HepG2 (cell line): ENCODE results near the gene SIGLEC8. TPM values are rescaled to one million over a fixed set of nuclear protein-coding genes. Genes with fewer than 3 reads are reported as not detected.

Source experiments
- ATAC-seq: fragments of 200-7000 bp; cut with Tn5 transposase; 3 replicates; pipeline ENCODE4 v1.9.1; 2020; ENCODE audit warnings: mild to moderate bottlenecking, moderate library complexity
- BruUV-seq: library from RNA; stranded (reverse); fragments of 400-500 nt; replicated peaks from 2 replicates; lab custom pipeline; 2021; lab: Mats Ljungman, UMichigan
- CTCF ChIA-PET: fragments of 300-600 bp; formaldehyde crosslinking; extraction: SDS; loops from one replicate; lab custom pipeline; 2021; ENCODE audit warnings: low total read pairs, inconsistent platforms, low intra/inter-chr PET ratio; lab: Yijun Ruan, JAX
- POLR2A ChIA-PET: fragments of 350-600 bp; sonication (Branson Sonifier 250); formaldehyde crosslinking; loops from one replicate; lab custom pipeline; 2020; ENCODE audit warnings: antibody characterized with exemption, inconsistent platforms; lab: Yijun Ruan, JAX
- DNase-seq: peaks from one replicate; pipeline ENCODE4 v3.0.0-alpha.2; 2015; ENCODE audit warnings: low spot score
- FAIRE-seq: peaks from 3 replicates; lab custom pipeline; 2011; peaks lifted over from hg19 to GRCh38; lab: Jason Lieb, UNC
- H2AFZ ChIP-seq: one replicate; pipeline ENCODE4 v1.6.1; 2011; ENCODE audit warnings: low read length, inconsistent platforms
- H3K27ac ChIP-seq: fragments of 300-600 bp; 3 replicates; pipeline ENCODE4 v1.8.0; 2011; ENCODE audit warnings: mixed run types, mild to moderate bottlenecking, mixed read lengths, low read length, inconsistent platforms; ENCODE audit not compliant: insufficient read depth; ENCODE audit errors: extremely low read length
- H3K27me3 ChIP-seq, 2 experiments: fragments of 200-600 bp in 1 of 2; 2 replicates in 1 of 2; 3 replicates in 1 of 2; pipeline versions ENCODE4 v1.6.0 to v1.8.0; 2011; ENCODE audit warnings: low read length in 2 of 2, mild to moderate bottlenecking in 2 of 2, moderate library complexity in 2 of 2, inconsistent platforms in 1 of 2; ENCODE audit not compliant: insufficient read depth in 2 of 2, control insufficient read depth in 1 of 2
- H3K36me3 ChIP-seq, 2 experiments: fragments of 200-600 bp in 1 of 2; replicated peaks in 1 of 2; 2 replicates in 1 of 2; 3 replicates in 1 of 2; pipeline versions ENCODE4 v1.5.1 to v1.8.0; 2011; ENCODE audit warnings: low read length in 2 of 2, inconsistent platforms in 1 of 2; ENCODE audit not compliant: insufficient read depth in 2 of 2, control insufficient read depth in 1 of 2
- H3K4me1 ChIP-seq: 2 replicates; pipeline ENCODE4 v1.5.1; 2012; ENCODE audit warnings: low read length, inconsistent platforms; ENCODE audit not compliant: insufficient read depth
- H3K4me2 ChIP-seq: 2 replicates; pipeline ENCODE4 v1.6.0; 2011; ENCODE audit warnings: low read depth, low read length, inconsistent platforms
- H3K4me3 ChIP-seq, 3 experiments: fragments of 200-600 bp in 1 of 3; sonication (generic), shearing (Covaris generic) in 1 of 3; replicated peaks in 1 of 3; 2 replicates each; pipeline ENCODE4 v1.5.1; 2011 to 2016; ENCODE audit warnings: low read length in 3 of 3, inconsistent platforms in 2 of 3, low read depth in 2 of 3, mild to moderate bottlenecking in 2 of 3, control low read depth in 1 of 3, mixed read lengths in 1 of 3; ENCODE audit not compliant: insufficient read depth in 1 of 3
- H3K79me2 ChIP-seq: one replicate; pipeline ENCODE4 v1.6.1; 2011; ENCODE audit warnings: low read length, inconsistent platforms; ENCODE audit not compliant: insufficient read depth
- H3K9ac ChIP-seq: 2 replicates; pipeline ENCODE4 v1.6.0; 2011; ENCODE audit warnings: mild to moderate bottlenecking, low read depth, low read length, inconsistent platforms; ENCODE audit not compliant: insufficient read depth
- H3K9me3 ChIP-seq: 2 replicates; pipeline ENCODE4 v1.5.1; 2012; ENCODE audit warnings: mild to moderate bottlenecking, low read length
- H4K20me1 ChIP-seq: 2 replicates; pipeline ENCODE4 v1.6.0; 2011; ENCODE audit warnings: inconsistent platforms, mild to moderate bottlenecking, low read length, moderate library complexity; ENCODE audit not compliant: insufficient read depth
- GTF3A ChIP-seq: sonication (generic); formaldehyde crosslinking; conservative IDR thresholded peaks from 2 replicates; pipeline ENCODE4 v1.4.0; 2020; ENCODE audit warnings: mild to moderate bottlenecking, missing genetic modification reagents
- HNRNPLL ChIP-seq: fragments of 200-400 bp; formaldehyde crosslinking; IDR thresholded peaks from 2 replicates; pipeline ENCODE4 v1.6.1; 2017; ENCODE audit warnings: mild to moderate bottlenecking, low read depth, low read length; ENCODE audit not compliant: poor library complexity, severe bottlenecking
- KLF13 ChIP-seq: sonication (generic); formaldehyde crosslinking; IDR thresholded peaks from 2 replicates; pipeline ENCODE4 v1.4.0; 2020; ENCODE audit warnings: mild to moderate bottlenecking, missing genetic modification reagents
- LBX2 ChIP-seq: sonication (generic); formaldehyde crosslinking; IDR thresholded peaks from 2 replicates; pipeline ENCODE4 v1.5.0; 2020; ENCODE audit warnings: missing genetic modification reagents, mild to moderate bottlenecking, borderline replicate concordance
- MEIS1 ChIP-seq: sonication (generic); formaldehyde crosslinking; IDR thresholded peaks from 2 replicates; pipeline ENCODE4 v1.9.0; 2021; ENCODE audit warnings: mild to moderate bottlenecking, missing genetic modification reagents, moderate library complexity, borderline replicate concordance
- PRDM15 ChIP-seq: sonication (generic); formaldehyde crosslinking; IDR thresholded peaks from 2 replicates; pipeline ENCODE4 v1.4.0; 2020; ENCODE audit warnings: missing genetic modification reagents
- PTBP1 ChIP-seq: fragments of 200-400 bp; formaldehyde crosslinking; IDR thresholded peaks from 2 replicates; pipeline ENCODE4 v1.6.1; 2018; ENCODE audit warnings: low read length, low read depth; ENCODE audit not compliant: poor library complexity, severe bottlenecking
- SMAD9 ChIP-seq: sonication (generic); formaldehyde crosslinking; IDR thresholded peaks from 2 replicates; pipeline ENCODE4 v1.5.1; 2020; ENCODE audit warnings: mild to moderate bottlenecking, missing genetic modification reagents
- TRAFD1 ChIP-seq: sonication (generic); formaldehyde crosslinking; IDR thresholded peaks from 2 replicates; pipeline ENCODE4 v1.5.1; 2020; ENCODE audit warnings: missing genetic modification reagents, mild to moderate bottlenecking, borderline replicate concordance
- ZMYM4 ChIP-seq: sonication (generic); formaldehyde crosslinking; IDR thresholded peaks from 2 replicates; pipeline ENCODE4 v1.8.1; 2023; ENCODE audit warnings: mild to moderate bottlenecking, missing genetic modification reagents
- ZNF33A ChIP-seq: sonication (generic); formaldehyde crosslinking; IDR thresholded peaks from 2 replicates; pipeline ENCODE4 v1.5.1; 2020; ENCODE audit warnings: missing genetic modification reagents, mild to moderate bottlenecking, moderate library complexity, borderline replicate concordance
- ZNF432 ChIP-seq: sonication (generic); formaldehyde crosslinking; IDR thresholded peaks from 2 replicates; pipeline ENCODE4 v1.5.0; 2020; ENCODE audit warnings: missing genetic modification reagents, mild to moderate bottlenecking, borderline replicate concordance
- ZNF484 ChIP-seq: sonication (generic); formaldehyde crosslinking; IDR thresholded peaks from 2 replicates; pipeline ENCODE4 v1.5.1; 2020; ENCODE audit warnings: mild to moderate bottlenecking, low read depth, missing genetic modification reagents, borderline replicate concordance
- ZNF512 ChIP-seq: sonication (generic); formaldehyde crosslinking; IDR thresholded peaks from 2 replicates; pipeline ENCODE4 v1.4.0; 2020; ENCODE audit warnings: mild to moderate bottlenecking, missing genetic modification reagents
- ZNF546 ChIP-seq: sonication (generic); formaldehyde crosslinking; conservative IDR thresholded peaks from 2 replicates; pipeline ENCODE4 v1.8.1; 2023; ENCODE audit warnings: mild to moderate bottlenecking, missing genetic modification reagents
- ZNF691 ChIP-seq: sonication (generic); formaldehyde crosslinking; IDR thresholded peaks from 2 replicates; pipeline ENCODE4 v1.4.0; 2020; ENCODE audit warnings: missing genetic modification reagents, low read depth, mild to moderate bottlenecking, borderline replicate concordance
- ZNF792 ChIP-seq: IDR thresholded peaks from 2 replicates; pipeline ENCODE4 v1.6.1; 2016
- WGBS: methylation state at CpG from one replicate; pipeline ENCODE4 v1.1.6; 2017; ENCODE audit warnings: low lambda C conversion rate; 5-methylcytosine and 5-hydroxymethylcytosine counted together
- in situ Hi-C: cut with HindIII; loops from 2 replicates; pipeline ENCODE4 v1.10.0; 2017; ENCODE audit warnings: low pct_unique_long_range_greater_than_20kb; ENCODE audit not compliant: extremely low pct_ligation_motif_present
- intact Hi-C: fragments of 100-400 bp; cut with micrococcal nuclease; formaldehyde crosslinking; loops from one replicate; pipeline ENCODE4 v1.10.0; 2022; ENCODE audit not compliant: unreplicated experiment
- polyA plus RNA-seq, 8 experiments: library from polyadenylated mRNA; depleted of rRNA in 3 of 8; stranded (reverse) in 7 of 8; unstranded in 1 of 8; fragments of >200 nt; fragmentation: Illumina TruSeq in 4 of 8; extraction: Trizol in 4 of 8; gene quantifications; 2 replicates each; pipeline versions ENCODE4 v1.2.1 to v1.2.3, GENCODE V29; 2011 to 2016; ENCODE audit warnings: low read depth in 4 of 8, missing spikeins in 1 of 8, mixed read lengths in 1 of 8; ENCODE audit not compliant: insufficient read depth in 1 of 8
- total RNA-seq, 5 experiments: library from RNA; depleted of rRNA; stranded (reverse); fragments of >200 nt; fragmentation: Illumina TruSeq; extraction: Trizol; gene quantifications; 2 replicates each; pipeline ENCODE4 v1.2.3, GENCODE V29; 2016; ENCODE audit warnings: low read depth in 1 of 5

SIGLEC8 gene
- total and polyA plus RNA-seq, 2 of the 13 experiments (the other 11 are each of a cell fraction or from before 2014, with no cell fraction given), result not detected

- H4K20me1 ChIP-seq, result no peaks in the 10 kb centered on the region
- no peaks in the 10 kb centered on the region for H3K36me3 ChIP-seq
- peaks cover 0 to 1% of the 10 kb centered on the region in 2 experiments; a peak in 1 of 5 replicates for H3K27me3 ChIP-seq
- ATAC-seq, result no peak
- no peak overlapping the region for H3K4me3 ChIP-seq
- no peaks in the 10 kb centered on the region for H3K4me1 ChIP-seq
- no peak overlapping the region for H2AFZ ChIP-seq
- no peaks in the 10 kb centered on the region for H3K79me2 ChIP-seq
- no peak overlapping the region for H3K4me2 ChIP-seq
- ChIA-PET CTCF (no interaction called here), POLR2A (no interaction called here)
- WGBS, result 0% methylated on average over 2 of the region's 2 CpGs
- H3K9me3 ChIP-seq, result no peaks in the 10 kb centered on the region
- H3K9ac ChIP-seq, result no peak overlapping the region
- H3K27ac ChIP-seq, result no peak overlapping the region
- in situ Hi-C loops, result no loop called here
- FAIRE-seq, result no peak
- intact Hi-C loops, result no loop called here
- DNase-seq, result no peak
- no TSS peak for BruUV-seq
- no peak for TF ChIP-seq KLF13
- TF ChIP-seq GTF3A, result no peak
- no peak for TF ChIP-seq ZMYM4
- TF ChIP-seq PTBP1, result no peak
- TF ChIP-seq PRDM15 (CRISPR knock-in tag), result no peak
- no peak for TF ChIP-seq ZNF546 (CRISPR knock-in tag)
- no peak for TF ChIP-seq ZNF792
- TF ChIP-seq ZNF484 (CRISPR knock-in tag), result no peak
- no peak for TF ChIP-seq ZNF33A (CRISPR knock-in tag)
- TF ChIP-seq SMAD9 (CRISPR knock-in tag), result no peak
- no peak for TF ChIP-seq TRAFD1 (CRISPR knock-in tag)
- no peak for TF ChIP-seq ZNF691 (CRISPR knock-in tag)
- TF ChIP-seq MEIS1, result no peak
- no peak for TF ChIP-seq HNRNPLL
- no peak for TF ChIP-seq ZNF432
- no peak for TF ChIP-seq ZNF512 (CRISPR knock-in tag)
- TF ChIP-seq LBX2 (CRISPR knock-in tag), result no peak
Observed at GRCh38 chr19:51489113-51489512, 30.9 kb upstream of the SIGLEC8 start.
